Measurements from ENCODE around the gene CD48.
A peak's percentile ranks its signal among the peaks of the same experiment; 100 is the strongest.
"Not testable (repeated sequence)": the region's sequence is repeated elsewhere in the genome, so short reads cannot be mapped to it uniquely, and the experiment has no call there.

CD48 gene

DNA sequence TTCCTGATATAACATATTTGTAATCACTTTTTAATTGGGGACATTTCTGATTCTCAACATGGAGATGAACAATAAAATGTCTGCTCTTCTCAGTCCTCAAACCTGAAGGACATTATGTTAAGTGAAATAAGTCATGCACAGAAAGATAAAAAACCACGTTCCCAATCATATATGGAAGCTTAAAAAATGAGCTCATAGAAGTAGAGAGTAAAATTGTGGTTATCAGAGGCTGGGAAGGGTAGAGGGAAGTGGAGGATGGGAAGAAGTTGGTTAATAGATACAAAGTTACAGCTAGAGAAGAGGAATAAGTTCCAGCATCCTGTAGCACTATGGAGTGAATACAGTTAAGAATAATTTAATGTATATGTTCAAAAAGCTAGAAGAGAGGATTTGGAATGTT, 1.5 kb upstream of the CD48 start:
- DNase-seq (ENCODE audit: low read depth in 2 of 2) = no peak

DNA sequence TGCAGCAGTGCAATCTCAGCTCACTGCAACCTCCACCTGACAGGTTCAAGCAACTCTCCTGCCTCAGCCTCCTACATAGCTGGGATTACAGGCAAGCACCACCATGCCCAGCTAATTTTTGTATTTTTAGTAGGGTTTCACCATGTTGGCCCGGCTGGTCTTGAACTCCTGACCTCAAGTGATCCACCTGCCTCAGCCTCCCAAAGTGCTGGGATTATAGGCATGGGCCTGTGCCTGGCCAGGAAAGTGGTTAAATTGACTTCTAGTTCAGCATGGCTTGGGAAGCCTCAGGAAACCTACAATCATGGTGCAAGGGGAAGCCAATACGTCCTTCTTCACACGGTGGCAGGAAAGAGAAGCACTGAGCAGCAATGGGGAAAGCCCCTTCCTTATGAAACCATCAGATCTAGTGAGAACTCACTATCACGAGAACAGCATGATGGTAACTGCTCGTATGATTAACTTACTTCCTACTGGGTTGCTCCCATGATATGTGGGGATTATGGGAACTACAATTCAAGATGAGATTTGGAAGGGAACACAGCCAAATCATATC, 981 bp upstream of the CD48 start:
- DNase-seq (ENCODE audit: low read depth in 2 of 2) = not testable (repeated sequence)

DNA sequence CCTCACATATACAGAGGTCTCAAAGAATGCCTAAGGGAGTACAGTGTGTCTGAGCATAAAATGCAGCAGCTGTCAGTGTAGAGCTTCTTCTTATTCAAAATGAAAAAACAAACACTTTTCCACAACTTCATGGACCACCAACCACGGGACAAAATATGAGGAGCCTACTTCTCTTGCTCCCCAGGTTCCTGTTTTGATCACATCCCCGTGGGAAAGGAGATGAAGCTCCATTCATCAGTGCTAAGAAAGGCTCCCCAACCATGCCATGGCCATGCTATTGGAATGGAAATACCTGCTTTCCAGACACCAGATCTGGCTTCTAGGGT, 383 bp downstream of the CD48 start:
- no peak for DNase-seq (ENCODE audit: low read depth in 2 of 2)

DNA sequence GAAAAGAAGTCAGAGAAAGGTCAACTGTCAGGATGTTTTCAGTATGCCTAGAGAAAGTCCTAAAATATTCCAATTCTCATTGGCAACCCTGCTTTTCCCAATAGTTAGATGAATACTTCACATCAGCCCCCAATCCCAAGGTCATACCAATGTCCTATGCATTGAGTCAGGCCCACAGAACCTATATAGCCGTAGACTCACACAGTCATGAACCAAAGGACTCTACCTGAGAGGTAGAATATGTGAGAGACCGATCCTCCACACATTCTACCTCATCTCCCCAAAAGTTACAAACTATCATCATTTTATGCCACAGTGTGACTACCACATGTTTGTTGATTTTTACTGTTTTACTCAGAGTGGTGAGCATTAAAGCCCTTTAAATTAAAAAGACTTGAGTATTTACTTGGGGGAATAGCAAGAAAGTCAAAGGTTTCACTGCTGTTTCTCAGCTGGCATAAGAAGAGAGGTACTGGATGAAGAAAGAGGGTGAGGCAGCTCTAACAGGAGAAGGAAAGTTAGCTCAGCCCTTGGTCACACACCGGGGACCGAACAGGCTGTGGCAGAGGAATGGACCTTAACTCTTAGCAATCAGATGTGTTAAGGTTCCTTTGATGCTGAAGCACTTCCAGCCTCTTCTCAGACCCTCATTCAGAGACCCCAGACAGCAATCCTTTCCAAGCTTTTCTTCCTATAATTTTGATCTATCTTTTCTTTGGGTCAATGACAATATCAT, 937 bp downstream of the CD48 start:
- no peak for DNase-seq (ENCODE audit: low read depth in 2 of 2)

DNA sequence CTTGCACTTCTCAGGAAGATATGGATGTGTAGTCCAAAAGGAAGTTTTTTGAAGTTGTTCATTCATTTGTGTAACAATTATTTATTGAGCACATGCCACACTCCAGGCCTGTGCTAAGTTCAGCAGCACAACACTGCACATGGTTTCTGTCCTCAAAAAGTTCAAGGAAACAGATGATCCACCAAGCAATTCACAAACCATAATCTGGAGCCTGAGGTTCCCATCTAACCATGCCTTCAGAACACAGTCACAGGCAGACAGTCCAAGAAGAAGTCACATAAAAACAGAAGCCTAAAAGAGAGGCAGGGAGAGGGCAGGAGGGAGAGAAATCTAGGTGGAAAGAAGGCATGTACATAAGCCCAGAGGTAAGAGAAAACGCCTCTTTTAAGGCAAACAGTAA, 1.9 kb downstream of the CD48 start:
- DNase-seq (ENCODE audit: low read depth in 2 of 2) = no peak

DNA sequence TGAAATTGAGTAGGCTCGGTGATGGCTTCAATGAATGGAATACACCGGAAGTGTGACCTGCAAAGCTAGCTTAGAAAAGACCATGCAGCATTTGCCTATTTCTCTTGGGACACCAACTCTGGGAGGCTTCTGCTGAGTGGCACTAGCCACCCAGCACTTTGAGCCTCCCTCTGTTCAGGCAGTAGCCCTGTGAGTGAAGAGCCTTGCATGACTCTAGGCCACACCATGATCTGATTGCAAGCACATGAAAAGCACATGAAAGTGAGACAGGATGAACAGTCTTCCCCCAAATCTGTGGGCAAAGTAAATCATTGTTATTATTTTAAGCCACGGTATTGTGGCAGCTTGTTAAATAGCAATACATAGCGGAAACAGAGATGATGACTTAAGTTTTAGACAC, 2.8 kb downstream of the CD48 start:
- no peak for DNase-seq (ENCODE audit: low read depth in 2 of 2)

DNA sequence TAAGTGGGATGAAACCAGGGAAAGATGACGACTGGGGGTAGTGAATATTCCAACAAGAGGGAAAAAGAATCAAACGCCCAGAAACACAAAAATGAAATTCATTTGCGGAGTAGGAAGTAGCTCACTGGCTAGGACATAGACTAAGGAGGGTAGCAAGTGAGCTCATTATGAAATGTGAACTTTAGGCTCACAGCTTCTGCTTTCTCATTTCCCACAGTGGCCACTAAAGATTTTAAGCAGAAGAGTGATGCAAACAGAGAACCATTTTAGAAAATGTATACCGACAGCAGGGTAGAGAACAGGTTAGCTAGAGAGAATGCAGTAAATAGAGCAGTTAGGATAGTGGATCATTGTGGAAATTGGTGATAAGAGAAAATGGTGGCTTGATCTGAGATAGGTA, 3.5 kb downstream of the CD48 start:
- no peak for DNase-seq (ENCODE audit: low read depth in 2 of 2)

DNA sequence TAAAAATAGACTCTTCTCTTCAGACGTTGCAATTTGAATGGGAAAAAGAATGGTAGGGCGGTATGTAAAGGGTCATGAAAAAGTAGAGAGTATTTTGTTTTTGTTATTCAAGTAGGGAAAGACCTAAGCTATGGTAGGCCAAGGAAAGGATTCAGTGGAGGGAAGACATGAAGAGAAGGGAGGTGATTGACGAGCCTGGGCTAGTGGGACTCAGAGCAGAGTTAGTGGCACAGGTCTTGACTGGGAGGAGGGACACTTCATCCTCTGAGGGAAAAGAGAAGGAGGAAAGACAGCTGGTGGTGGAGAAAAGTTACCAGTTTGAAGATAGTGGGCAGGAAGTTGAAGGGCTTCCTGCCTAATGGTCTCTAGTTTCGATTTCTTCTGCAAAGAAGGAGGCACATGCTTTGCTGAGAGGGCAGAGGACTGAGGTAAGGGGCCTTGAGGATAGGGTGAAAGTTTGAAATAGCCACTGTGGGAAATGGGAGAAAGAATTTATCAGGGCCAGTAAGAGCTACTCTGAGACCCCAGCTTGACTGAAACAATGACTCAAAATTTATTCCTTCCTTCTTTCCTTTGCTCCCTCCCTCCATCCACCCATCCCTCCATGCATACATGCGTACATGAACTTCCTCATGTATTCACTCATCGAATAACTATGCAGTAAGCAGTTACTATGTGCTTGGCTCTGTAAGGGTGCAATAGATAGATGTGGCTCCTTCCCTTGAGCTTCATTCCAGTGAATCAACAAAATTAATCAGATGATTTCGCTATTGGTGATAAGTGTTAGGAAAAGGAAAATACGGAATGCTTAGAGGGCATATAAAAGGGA, 4.2 kb downstream of the CD48 start:
- no peak for DNase-seq (ENCODE audit: low read depth in 2 of 2)

DNA sequence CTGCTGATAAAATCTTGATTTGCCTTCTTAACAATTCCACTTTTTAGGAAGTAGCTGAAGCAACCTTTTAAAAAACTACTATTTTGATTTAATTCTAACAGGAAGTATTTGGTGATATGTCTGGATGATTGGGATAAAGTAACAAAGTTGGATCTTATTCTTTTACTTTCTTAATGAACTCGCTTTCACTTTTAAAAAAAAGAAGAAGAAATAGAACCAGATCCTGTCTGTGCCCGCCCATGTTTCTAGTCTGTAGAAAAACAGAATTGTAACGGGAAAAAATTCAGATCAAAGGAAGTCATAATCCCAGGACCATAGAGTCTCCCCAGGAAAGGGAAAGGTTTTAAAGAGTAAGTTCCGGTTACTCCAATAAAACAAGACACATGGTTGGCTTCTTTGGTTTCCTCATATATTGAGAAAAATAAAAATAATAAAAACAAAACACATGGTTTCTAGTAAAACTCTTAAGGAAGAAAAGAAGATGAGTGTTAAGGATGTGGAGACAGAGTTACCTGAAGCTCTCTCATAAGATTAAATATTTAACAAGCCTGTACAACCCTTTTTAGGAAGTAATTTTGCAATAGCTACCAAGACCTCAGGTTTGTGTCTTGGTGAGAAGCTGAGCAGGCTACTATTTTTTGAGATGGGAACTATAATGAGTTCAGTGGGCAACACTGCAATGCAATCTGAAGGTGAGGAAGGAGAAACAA, 4.9 kb downstream of the CD48 start:
- no peak for DNase-seq (ENCODE audit: low read depth in 2 of 2)

DNA sequence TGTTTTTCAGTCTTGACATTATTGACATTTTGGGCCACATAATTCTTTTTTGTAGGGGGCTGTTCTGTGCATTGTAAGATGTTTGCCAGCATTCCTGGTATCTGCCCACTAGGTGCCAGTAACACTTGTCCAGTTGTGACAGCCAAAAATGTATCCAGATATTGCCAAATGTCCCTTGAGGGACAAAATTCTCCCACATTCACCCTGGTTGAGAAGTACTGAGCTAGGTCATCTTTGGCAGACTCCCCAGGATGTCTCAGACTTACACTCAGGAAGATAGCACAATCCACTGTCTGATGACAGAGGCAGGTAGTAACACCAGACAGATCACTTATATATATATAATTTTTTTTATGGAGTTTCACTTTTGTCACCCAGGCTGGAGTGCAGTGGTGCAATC, 5.9 kb downstream of the CD48 start:
- DNase-seq (ENCODE audit: low read depth in 2 of 2) = no peak

DNA sequence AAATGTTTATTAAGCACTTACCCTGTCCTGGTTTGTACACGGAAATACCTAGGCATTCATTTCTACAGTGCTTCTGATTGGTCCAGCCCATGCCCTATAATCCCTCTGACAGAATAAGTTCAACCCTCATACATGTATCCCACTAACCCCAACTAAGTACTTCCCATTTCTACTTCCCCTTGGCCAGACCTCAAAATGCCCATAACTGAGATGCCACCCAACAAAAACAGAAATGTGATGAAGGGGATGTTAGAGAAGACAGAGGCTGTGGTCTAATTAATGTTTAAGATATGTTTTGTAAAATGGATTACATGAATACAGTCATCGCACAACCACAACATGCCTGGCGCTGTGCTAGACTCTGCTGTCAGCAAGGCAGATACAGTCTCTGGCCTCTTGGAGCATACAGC, 6.4 kb downstream of the CD48 start:
- DNase-seq (ENCODE audit: low read depth in 2 of 2) = not testable (repeated sequence)

DNA sequence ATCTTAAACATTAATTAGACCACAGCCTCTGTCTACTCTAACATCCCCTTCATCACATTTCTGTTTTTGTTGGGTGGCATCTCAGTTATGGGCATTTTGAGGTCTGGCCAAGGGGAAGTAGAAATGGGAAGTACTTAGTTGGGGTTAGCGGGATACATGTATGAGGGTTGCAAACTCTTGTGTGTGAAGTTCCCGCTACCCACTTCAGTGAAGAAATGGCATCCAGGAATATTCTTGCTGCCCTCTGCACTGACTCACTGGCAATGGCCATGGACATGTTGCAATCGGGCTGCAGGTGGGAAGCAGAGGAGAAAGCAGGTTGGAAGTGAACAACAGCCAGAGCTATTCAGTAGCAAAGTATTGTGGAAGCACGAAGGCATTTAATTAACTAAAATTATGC, 7.4 kb downstream of the CD48 start:
- no peak for DNase-seq (ENCODE audit: low read depth in 2 of 2)

DNA sequence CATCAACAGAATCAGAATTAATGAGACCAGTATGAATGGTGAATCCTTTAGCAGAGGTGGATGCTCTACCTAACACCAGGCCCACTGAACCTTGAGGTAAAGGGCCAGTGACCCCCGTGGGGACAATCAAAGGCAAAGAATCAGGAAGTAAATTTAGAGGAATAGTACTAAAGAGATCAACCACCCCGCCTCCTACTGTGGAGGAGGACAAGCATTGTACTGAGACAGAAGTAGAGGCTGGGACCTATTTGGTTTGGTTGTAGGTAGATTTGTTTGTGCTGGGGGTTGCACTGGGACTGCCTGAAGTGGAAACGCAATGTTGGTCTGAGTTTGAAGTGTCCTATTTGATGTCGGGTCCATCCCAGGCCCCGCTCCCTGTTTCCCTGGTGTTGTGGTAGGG, 9.5 kb downstream of the CD48 start:
- no peak for DNase-seq (ENCODE audit: low read depth in 2 of 2)

DNA sequence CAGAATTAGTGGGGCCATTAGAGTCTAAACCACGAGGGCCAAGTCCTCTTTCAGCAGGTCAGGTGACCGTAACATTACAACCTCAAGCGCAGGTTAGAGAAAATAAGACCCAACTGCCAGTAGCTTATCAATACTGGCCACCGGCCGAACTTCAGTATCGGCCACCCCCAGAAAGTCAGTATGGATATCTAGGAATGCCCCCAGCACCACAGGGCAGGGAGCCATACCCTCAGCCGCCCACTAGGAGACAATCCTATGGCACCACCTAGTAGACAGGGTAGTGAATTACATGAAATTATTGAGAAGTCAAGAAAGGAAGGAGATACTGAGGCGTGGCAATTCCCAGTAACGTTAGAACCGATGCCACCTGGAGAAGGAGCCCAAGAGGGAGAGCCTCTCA, 19.2 kb downstream of the CD48 start:
- DNase-seq (ENCODE audit: low read depth in 2 of 2) = not testable (repeated sequence)

DNA sequence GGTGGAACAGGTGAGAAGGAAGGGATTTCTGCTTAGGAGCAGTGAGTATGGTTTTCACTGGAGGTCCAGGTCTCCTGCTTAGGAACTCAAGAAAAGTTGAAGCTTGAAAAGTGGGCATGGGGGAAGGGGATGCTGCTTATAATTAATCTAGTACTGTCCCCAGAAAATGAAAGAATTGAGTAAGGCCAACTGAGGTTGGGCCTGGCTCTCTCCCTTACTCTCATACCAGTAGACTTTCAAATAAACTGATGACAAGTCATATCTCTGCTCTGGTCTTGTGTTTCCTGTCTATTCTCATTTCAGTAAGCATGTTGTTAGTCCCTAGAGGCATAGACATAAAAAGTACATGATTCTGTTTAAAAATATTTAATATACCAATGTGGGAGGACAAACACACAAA, 26.4 kb downstream of the CD48 start:
- DNase-seq (ENCODE audit: low read depth in 2 of 2) = no peak

DNA sequence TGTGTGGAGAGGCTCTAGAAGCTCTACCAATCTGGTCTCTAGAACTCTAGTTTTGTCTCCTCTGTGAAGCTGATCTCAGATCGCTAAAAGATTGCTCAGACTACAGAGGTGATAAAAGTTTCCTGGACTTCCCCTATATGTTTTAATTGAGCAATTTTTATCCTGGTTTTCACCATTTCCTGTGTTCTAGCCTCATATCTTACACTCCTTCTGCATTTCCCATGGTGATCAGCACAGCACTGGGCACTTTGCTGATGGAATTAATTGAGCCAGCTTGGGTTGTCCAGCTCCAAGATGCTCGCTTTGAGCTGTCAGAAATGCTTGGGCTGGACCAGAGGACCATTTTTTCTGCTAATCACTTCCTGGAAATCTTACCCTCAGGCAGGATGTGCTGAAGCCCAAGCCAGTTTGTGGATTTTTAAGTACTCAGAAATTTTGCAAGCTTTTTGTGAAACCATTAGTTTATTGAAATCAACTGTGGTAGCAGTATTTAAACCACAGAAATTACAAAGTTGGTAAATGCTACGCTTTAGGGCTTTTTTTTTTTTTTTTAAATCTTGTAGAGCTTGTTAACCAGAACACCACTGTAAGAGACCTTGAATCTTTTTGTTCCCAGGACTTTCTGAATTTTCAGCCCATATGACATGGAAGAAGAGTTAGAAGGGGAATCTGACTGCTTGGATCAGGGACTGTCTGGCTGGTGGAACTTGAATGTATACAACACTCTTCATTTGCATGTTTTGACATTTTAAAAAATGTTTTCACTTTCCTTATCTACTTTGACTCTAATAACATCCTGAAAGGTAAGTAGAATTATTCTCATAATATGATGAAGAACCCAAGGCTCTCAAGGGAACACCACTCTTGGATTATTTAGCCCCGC, 28.4 kb downstream of the CD48 start:
- no peak for DNase-seq (ENCODE audit: low read depth in 2 of 2)

DNA sequence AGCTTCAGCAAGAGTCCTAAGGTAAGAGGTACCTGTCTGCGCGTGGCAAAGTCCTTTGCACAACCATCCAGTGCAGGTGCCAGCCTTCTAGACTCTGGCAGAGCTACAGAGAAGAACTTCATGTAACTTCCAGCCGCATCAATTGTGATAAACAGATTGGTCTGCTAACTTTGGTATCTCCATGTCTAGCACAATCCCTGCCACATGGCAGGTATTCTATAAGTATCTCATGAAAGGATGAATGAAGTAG, 29.8 kb downstream of the CD48 start:
- DNase-seq (ENCODE audit: low read depth in 2 of 2) = no peak

DNA sequence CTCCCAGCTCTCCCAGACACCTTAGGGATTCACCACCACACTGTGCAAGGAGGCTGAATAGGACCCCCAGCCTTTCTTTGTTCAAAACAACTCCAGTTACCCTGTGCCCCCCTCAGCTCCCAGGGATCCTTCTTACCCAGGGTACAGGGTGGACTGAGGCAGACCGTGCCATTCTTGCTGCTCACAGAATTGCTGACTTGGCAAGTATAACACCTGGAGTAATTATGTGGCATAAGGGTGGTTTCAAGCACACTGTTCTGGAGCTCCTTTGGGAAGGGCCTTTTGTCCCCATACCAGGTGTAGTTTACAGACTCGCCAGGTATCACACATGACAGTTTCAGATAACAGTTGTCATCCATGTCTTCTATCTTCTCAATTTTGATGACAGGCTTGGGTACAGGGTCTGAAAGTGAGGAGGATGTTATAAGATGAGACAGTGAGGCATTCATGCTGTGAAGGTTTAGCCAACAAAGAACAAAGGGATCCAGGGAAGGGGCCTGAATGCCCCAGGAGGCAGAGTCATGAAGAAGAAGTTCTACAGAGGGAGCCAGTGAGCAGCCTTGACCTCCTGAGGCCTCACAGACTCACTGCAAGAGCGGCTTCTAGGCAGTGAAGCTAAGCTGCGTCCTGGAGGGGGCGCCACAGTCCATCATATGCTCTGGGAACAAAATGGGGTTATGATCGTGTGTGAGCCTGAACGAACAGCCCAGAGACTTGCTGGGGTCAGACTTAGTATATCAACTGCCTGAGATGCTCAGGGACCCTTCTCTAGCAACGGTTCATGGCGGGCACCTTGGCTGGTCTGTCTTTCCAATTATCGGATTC, 30.3 kb downstream of the CD48 start:
- peak; percentile 84 to 88 for DNase-seq (ENCODE audit: low read depth in 2 of 2)

DNA sequence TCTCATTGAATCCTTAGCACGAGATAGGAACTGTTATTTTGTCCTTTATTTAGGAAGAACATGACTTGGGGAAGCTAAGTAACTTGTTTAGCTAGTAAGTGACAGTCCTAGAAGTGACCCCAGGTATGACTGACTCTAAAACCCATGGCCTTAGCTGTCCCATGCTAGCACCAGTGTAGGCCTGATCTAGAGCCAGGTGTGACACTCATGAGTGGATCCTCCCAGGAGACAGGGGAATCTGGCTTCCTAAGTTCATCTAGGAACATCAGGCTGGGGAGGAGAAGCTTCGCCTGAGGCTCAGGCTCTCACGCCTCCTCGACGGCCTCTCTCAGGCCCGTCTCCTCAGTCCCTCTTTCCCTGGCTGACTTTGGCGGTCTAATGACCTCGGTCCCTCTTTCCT, 31.2 kb downstream of the CD48 start:
- DNase-seq (ENCODE audit: low read depth in 2 of 2) = no peak

DNA sequence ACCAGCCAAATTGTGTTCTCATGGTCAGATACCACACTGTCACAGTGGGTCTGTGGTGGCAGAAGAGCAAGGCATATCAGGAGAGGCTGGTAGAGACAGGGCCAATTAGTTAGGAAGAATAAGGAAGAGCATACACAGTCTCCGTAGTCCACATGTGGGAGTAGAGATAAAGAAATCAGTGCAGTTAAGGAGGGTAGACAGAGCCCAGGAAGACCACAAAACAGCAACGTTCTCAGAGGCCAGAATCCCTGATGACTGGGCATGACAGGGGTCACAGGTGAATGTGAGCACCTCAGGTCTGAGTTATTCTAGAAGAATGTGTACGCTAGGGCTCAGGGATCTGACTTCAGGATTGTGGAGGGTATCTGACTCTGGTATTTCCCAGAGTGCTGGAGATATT, 31.7 kb downstream of the CD48 start:
- no peak for DNase-seq (ENCODE audit: low read depth in 2 of 2)
